Activated naive CD4-positive, alpha-beta T cell treated with anti-CD3 and anti-CD28 coated beads, Interleukin-2, amount 50 U/mL, for 72 hours (primary cell): Measurements from ENCODE around the gene FAM184A. TPM values are rescaled to one million over a fixed set of nuclear protein-coding genes. Genes with fewer than 3 reads are reported as not detected.

Experiments
- ATAC-seq, 2 donors: fragments of 150-1000 bp; cut with Tn5 transposase; 2 replicates each; pipeline ENCODE4 v1.10.0; 2021; ENCODE audit warnings: mild to moderate bottlenecking in 2 of 2, moderate library complexity in 2 of 2
- DNase-seq, 2 donors: peaks; one replicate each; pipeline ENCODE4 v3.0.0; 2021 to 2022; ENCODE audit warnings: low spot score in 2 of 2
- H3K27ac Mint-ChIP-seq, 2 donors: one replicate each; pipeline ENCODE4 v1.8.0; 2022; ENCODE audit warnings: mild to moderate bottlenecking in 2 of 2, mixed read lengths in 2 of 2
- H3K36me3 Mint-ChIP-seq, 2 donors: one replicate each; pipeline ENCODE4 v1.8.0; 2022; ENCODE audit warnings: mixed read lengths in 2 of 2
- H3K9me3 Mint-ChIP-seq, 2 donors: one replicate each; pipeline ENCODE4 v1.8.0; 2022; ENCODE audit warnings: mixed read lengths in 2 of 2
- total RNA-seq, 2 donors: library from RNA; stranded (reverse); gene quantifications; one replicate each; pipeline ENCODE4 v1.2.3, GENCODE V29; 2022

The FAM184A gene
- total RNA-seq, 2 donors from 2014 or later = 8.3 to 24.9 TPM

- Mint-ChIP-seq H3K9me3 (no peaks in the 10 kb centered on the region), H3K36me3 (no peaks in the 10 kb centered on the region), H3K27ac (no peak overlapping the region)
- DNase-seq (no peak), ATAC-seq (no peak)
These were observed 107.6 kb downstream of the FAM184A start for GRCh38 chr6:118970866-118971265.

- Mint-ChIP-seq H3K9me3 (no peaks in the 10 kb centered on the region), H3K27ac (no peak overlapping the region), H3K36me3 (no peaks in the 10 kb centered on the region)
- ATAC-seq (no peak), DNase-seq (no peak)
These were observed 110.0 kb downstream of the FAM184A start for GRCh38 chr6:118968416-118968815.

GRCh38 chr6:118967239-118967638 is 111.2 kb downstream of the FAM184A start:
- Mint-ChIP-seq H3K27ac (no peak overlapping the region), H3K9me3 (no peaks in the 10 kb centered on the region), H3K36me3 (no peaks in the 10 kb centered on the region)
- DNase-seq = no peak
- ATAC-seq = no peak

- Mint-ChIP-seq H3K36me3 (no peaks in the 10 kb centered on the region), H3K9me3 (no peaks in the 10 kb centered on the region), H3K27ac (no peak overlapping the region)
- no peak for ATAC-seq
- no peak for DNase-seq
These were observed 112.6 kb downstream of the FAM184A start for GRCh38 chr6:118965843-118966370.

GRCh38 chr6:118965371-118965770 is 113.1 kb downstream of the FAM184A start:
- Mint-ChIP-seq H3K27ac (no peak overlapping the region), H3K9me3 (no peaks in the 10 kb centered on the region), H3K36me3 (no peaks in the 10 kb centered on the region)
- ATAC-seq (no peak), DNase-seq (no peak)

GRCh38 chr6:118963003-118963402 is 115.5 kb downstream of the FAM184A start:
- ATAC-seq (no peak), DNase-seq (no peak)
- H3K36me3 Mint-ChIP-seq = no peaks in the 10 kb centered on the region
- no peak overlapping the region for H3K27ac Mint-ChIP-seq
- H3K9me3 Mint-ChIP-seq = no peaks in the 10 kb centered on the region

- no peaks in the 10 kb centered on the region for H3K36me3 Mint-ChIP-seq
- no peak for ATAC-seq
These were observed 118.6 kb downstream of the FAM184A start for GRCh38 chr6:118959903-118960302.

GRCh38 chr6:118953391-118953790 is 125.1 kb downstream of the FAM184A start:
- ATAC-seq = no peak
- DNase-seq = no peak
- H3K9me3 Mint-ChIP-seq = peaks cover 0 to 14% of the 10 kb centered on the region in 2 donors
- peaks cover 0 to 9% of the 10 kb centered on the region in 2 donors for H3K36me3 Mint-ChIP-seq
- no peak overlapping the region for H3K27ac Mint-ChIP-seq

More at GRCh38 chr6:118959903-118960302, 118.6 kb downstream of the FAM184A start:
- Mint-ChIP-seq H3K9me3 (no peaks in the 10 kb centered on the region), H3K27ac (no peak overlapping the region)
- no peak for DNase-seq

GRCh38 chr6:118952683-118953082 is 125.8 kb downstream of the FAM184A start:
- peaks cover 0 to 14% of the 10 kb centered on the region in 2 donors for H3K9me3 Mint-ChIP-seq
- ATAC-seq = no peak
- H3K36me3 Mint-ChIP-seq = peaks cover under 1 to 13% of the 10 kb centered on the region in 2 donors

GRCh38 chr6:118945217-118945616 is 133.2 kb downstream of the FAM184A start:
- peaks cover 42 to 44% of the 10 kb centered on the region in 2 donors for H3K9me3 Mint-ChIP-seq
- peaks cover 33 to 63% of the 10 kb centered on the region in 2 donors for H3K36me3 Mint-ChIP-seq
- no peak for DNase-seq
- H3K27ac Mint-ChIP-seq = no peak overlapping the region
- no peak for ATAC-seq

More at GRCh38 chr6:118952683-118953082, 125.8 kb downstream of the FAM184A start:
- no peak overlapping the region for H3K27ac Mint-ChIP-seq
- no peak for DNase-seq

- H3K9me3 Mint-ChIP-seq = peaks cover 32 to 43% of the 10 kb centered on the region in 2 donors
These were observed 137.7 kb downstream of the FAM184A start for GRCh38 chr6:118940770-118941169.

GRCh38 chr6:118939683-118940082 is 138.8 kb downstream of the FAM184A start:
- Mint-ChIP-seq H3K36me3 (peaks cover 49 to 64% of the 10 kb centered on the region in 2 donors), H3K9me3 (peaks cover 22 to 36% of the 10 kb centered on the region in 2 donors), H3K27ac (no peak overlapping the region)
- ATAC-seq (no peak), DNase-seq (no peak)

More at GRCh38 chr6:118940770-118941169, 137.7 kb downstream of the FAM184A start:
- no peak overlapping the region for H3K27ac Mint-ChIP-seq
- DNase-seq = no peak
- peaks cover 57 to 66% of the 10 kb centered on the region in 2 donors for H3K36me3 Mint-ChIP-seq
- no peak for ATAC-seq

GRCh38 chr6:118935978-118936703 is 142.3 kb downstream of the FAM184A start:
- Mint-ChIP-seq H3K27ac (peak overlapping the region; percentile 47 to 94), H3K9me3 (peaks cover 4 to 13% of the 10 kb centered on the region in 2 donors), H3K36me3 (peaks cover 34 to 49% of the 10 kb centered on the region in 2 donors)
- ATAC-seq (no peak), DNase-seq (no peak)

- Mint-ChIP-seq H3K9me3 (peaks cover 4 to 8% of the 10 kb centered on the region in 2 donors), H3K36me3 (peaks cover 25 to 49% of the 10 kb centered on the region in 2 donors), H3K27ac (peak overlapping the region; percentile 70 to 94)
- no peak for DNase-seq
- no peak for ATAC-seq
These were observed 143.2 kb downstream of the FAM184A start for GRCh38 chr6:118935331-118935668.

GRCh38 chr6:118934461-118935330 is 143.8 kb downstream of the FAM184A start, which contains the start of gene MCM9:
Gene MCM9, minus strand, starts transcription at chr6:118935159. Its CDS starts 3,436 bp downstream, at chr6:118931723.
- ATAC-seq (peak; percentile 96 to 97), DNase-seq (peak; percentile 91 to 94)
- Mint-ChIP-seq H3K9me3 (peaks cover 4 to 8% of the 10 kb centered on the region in 2 donors), H3K27ac (peak within 1 kb of the TSS; percentile 94 to 96), H3K36me3 (peaks cover 19 to 47% of the 10 kb centered on the region in 2 donors)

GRCh38 chr6:118933855-118934460 is 144.5 kb downstream of the FAM184A start:
- no peak for DNase-seq
- peaks cover 12 to 40% of the 10 kb centered on the region in 2 donors for H3K36me3 Mint-ChIP-seq
- peak overlapping the region; percentile 92 to 94 for H3K27ac Mint-ChIP-seq
- ATAC-seq = no peak
- H3K9me3 Mint-ChIP-seq = peaks cover 0 to 5% of the 10 kb centered on the region in 2 donors
